ENCODE data around the gene LY6G6C.

Gene LY6G6C

DNA sequence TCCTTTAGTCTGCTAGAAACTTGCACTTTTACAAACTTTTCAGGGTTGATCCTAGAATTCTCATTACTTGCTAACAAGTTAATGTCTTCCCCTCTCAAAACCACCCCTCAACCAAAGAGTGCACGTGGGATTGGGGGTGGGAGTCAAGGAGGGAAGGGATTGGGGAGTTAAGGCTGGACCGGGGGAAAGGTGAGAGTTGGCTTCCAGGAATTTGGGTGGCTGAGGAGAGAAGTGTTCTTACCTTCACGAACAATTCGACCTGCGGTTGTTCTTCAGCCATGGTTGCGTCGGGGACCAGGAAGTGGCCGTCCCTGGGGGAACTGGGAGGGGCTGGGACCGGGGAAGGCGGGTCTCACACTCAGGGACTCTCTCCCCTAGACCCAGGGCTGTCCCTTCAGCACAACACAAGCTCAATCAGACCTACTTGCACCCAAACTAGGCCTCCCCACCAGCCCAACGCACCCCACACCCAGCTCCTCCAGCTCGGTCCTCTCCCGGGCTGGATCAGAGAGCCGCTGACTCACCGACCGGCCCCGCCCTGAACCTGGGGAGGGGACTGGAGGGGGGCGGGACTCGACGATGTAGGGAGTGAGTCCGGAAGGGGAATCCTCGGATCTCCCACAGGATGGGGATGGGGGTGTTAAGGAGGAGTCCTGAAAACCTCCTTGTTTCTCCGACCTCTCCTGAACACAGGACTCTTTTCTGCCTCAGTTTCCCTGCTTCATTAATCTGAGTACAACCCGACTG lies 14.6 kb upstream of the LY6G6C start, which contains the start of gene CLIC1:
CLIC1 (minus strand) TSS at position 510 of the 747 bp plus-strand sequence; CDS start at position 280, 230 bp downstream.
- Histone ChIP-seq H3K4me1 (ENCODE audit: insufficient read depth, insufficient read length) (peaks cover 2% of the 10 kb centered on the region), H3K9ac (ENCODE audit: insufficient read length, low read depth) (peak within 1 kb of the TSS; percentile 97), H3K4me3 (ENCODE audit: insufficient read length, low read depth) (peak within 1 kb of the TSS; percentile 94), H3K9me3 (ENCODE audit: insufficient read depth, low read length) (no peaks in the 10 kb centered on the region), H3K27me3 (ENCODE audit: insufficient read depth, insufficient read length) (no peaks in the 10 kb centered on the region), H3K36me3 (ENCODE audit: insufficient read depth, insufficient read length, low read length) (peaks cover 36% of the 10 kb centered on the region)
- TF ChIP-seq ZNF274 (IDR thresholded peaks at IDR 0.05; ENCODE audit: low read depth, low read length) = no peak
- DNase-seq (ENCODE audit: low read depth, low spot score) = peak; percentile 51

DNA sequence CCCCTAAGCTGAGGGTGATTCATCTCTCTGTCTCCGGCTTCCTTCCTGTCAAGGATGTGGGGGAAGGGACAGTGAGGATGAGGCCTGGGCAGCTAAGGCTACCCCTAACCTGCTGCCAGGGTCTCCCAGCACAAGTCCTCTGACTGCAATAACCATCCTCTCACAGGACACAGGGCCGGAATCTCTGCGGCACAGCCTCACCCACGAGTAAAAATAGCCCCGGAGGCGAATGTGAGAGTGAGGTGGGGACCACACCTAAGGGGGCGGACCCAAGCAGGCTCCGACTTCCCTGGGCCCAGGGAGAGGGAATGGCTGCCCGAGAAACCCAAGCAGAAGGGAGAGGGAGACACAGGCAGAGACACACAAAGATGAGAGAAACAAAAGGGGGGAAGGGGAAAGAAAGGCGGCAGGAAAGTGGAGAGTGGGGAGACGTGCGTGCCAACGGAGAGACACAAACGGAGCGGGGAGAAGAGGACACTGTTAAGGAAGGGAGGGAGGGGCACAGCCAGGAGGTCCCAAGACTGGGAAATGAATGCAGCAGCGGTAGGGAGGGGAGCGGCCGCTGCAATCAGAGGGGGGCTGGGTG lies 13.4 kb upstream of the LY6G6C start:
- peak overlapping the region; percentile 94 for H3K4me3 ChIP-seq (ENCODE audit: insufficient read length, low read depth)
- H3K4me1 ChIP-seq (ENCODE audit: insufficient read depth, insufficient read length) = peaks cover 4% of the 10 kb centered on the region
- H3K9me3 ChIP-seq (ENCODE audit: insufficient read depth, low read length) = no peaks in the 10 kb centered on the region
- TF ChIP-seq YY1 (IDR thresholded peaks at IDR 0.05; ENCODE audit: insufficient read depth, insufficient read length) (no peak), SUZ12 (IDR thresholded peaks at IDR 0.05; ENCODE audit: extremely low read depth, insufficient read depth, insufficient read length) (no peak), ZNF274 (IDR thresholded peaks at IDR 0.05; ENCODE audit: low read depth, low read length) (no peak)
- peak overlapping the region; percentile 97 for H3K9ac ChIP-seq (ENCODE audit: insufficient read length, low read depth)
- H3K27me3 ChIP-seq (ENCODE audit: insufficient read depth, insufficient read length) = no peaks in the 10 kb centered on the region
- peaks cover 36% of the 10 kb centered on the region for H3K36me3 ChIP-seq (ENCODE audit: insufficient read depth, insufficient read length, low read length)
- DNase-seq (ENCODE audit: low read depth, low spot score) = peak; percentile 74

DNA sequence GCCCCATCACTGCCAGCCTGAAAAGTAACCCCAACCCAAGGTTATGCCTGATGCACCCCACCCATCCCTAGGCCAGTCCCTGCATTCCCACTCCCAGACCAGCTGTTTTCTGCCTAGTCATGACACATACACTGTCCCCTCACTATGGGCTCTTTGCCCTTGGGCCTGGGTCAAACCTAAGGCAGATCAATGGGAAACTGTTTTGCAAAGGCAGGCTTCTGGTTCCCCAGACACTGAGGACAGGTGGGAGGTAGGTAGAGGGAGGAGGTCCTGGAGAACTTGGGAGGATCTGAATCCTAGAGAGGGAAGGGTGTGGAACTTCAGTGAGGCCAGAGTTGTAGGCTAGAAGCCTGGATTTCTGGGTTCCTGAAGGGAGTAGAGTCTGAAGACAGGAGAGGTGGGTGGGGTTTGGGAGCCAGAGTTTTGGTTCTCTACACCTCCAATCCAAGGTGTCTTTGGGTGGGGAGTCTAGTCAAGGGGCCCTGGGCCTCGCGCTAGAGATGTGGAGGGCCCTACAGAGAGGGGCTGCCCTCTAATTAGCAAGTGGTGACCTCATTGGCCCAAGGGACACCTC lies 12.8 kb upstream of the LY6G6C start:
- H3K9ac ChIP-seq (ENCODE audit: insufficient read length, low read depth) = peak overlapping the region; percentile 51
- peaks cover 36% of the 10 kb centered on the region for H3K36me3 ChIP-seq (ENCODE audit: insufficient read depth, insufficient read length, low read length)
- no peak for DNase-seq (ENCODE audit: low read depth, low spot score)
- TF ChIP-seq ZNF274 (IDR thresholded peaks at IDR 0.05; ENCODE audit: low read depth, low read length) (no peak), SUZ12 (IDR thresholded peaks at IDR 0.05; ENCODE audit: extremely low read depth, insufficient read depth, insufficient read length) (no peak), YY1 (IDR thresholded peaks at IDR 0.05; ENCODE audit: insufficient read depth, insufficient read length) (no peak)
- peak overlapping the region; percentile 94 for H3K4me3 ChIP-seq (ENCODE audit: insufficient read length, low read depth)
- H3K27me3 ChIP-seq (ENCODE audit: insufficient read depth, insufficient read length) = no peaks in the 10 kb centered on the region
- no peaks in the 10 kb centered on the region for H3K9me3 ChIP-seq (ENCODE audit: insufficient read depth, low read length)
- peaks cover 4% of the 10 kb centered on the region for H3K4me1 ChIP-seq (ENCODE audit: insufficient read depth, insufficient read length)

DNA sequence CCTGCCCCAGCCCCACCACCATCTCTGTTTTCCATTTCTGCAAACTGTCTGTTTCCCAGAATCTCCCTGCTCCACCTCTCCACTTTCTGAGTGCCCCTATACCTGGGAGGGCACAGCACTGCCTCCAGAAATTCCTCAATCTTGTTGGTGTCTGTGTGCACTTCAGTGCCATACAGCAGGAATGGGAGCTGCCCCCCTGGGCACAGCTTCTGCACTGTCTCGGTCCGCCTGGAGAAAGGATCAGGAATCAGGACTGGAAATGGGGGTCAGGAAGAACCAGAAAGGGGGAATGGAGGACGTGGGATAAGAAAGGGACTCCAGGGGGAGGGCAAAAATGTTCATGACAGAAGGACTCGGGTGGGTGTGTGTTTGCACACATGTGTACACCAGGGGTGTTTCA lies 12.2 kb upstream of the LY6G6C start:
- peak overlapping the region; percentile 51 for H3K9ac ChIP-seq (ENCODE audit: insufficient read length, low read depth)
- TF ChIP-seq SUZ12 (IDR thresholded peaks at IDR 0.05; ENCODE audit: extremely low read depth, insufficient read depth, insufficient read length) (no peak), ZNF274 (IDR thresholded peaks at IDR 0.05; ENCODE audit: low read depth, low read length) (no peak), YY1 (IDR thresholded peaks at IDR 0.05; ENCODE audit: insufficient read depth, insufficient read length) (no peak)

DNA sequence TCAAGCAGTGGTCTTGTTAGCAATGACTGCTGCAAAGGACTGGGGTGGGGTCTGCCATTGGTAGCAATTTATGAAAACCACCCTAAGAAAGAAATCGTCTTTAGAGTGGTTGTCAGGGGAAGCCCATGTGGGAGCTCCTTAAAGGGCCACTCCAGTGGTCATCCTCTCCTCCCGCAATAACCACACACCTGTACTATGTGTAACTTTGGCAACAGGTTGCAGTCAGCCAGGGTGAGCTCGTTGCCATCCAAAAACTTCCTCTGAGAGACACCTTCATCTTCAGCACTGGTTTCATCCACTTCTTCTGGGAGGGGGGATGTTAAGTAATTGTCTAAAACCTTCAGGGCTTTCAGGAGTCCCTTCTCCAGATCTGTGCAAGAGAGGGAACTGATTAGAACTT lies 10.5 kb upstream of the LY6G6C start:
- peaks cover 56% of the 10 kb centered on the region for H3K36me3 ChIP-seq (ENCODE audit: insufficient read depth, insufficient read length, low read length)
- TF ChIP-seq ZNF274 (IDR thresholded peaks at IDR 0.05; ENCODE audit: low read depth, low read length) = no peak
- H3K4me1 ChIP-seq (ENCODE audit: insufficient read depth, insufficient read length) = peaks cover 8% of the 10 kb centered on the region

More for the DNA sequence above, 12.2 kb upstream of the LY6G6C start:
- H3K9me3 ChIP-seq (ENCODE audit: insufficient read depth, low read length) = no peaks in the 10 kb centered on the region
- no peak for DNase-seq (ENCODE audit: low read depth, low spot score)
- peaks cover 39% of the 10 kb centered on the region for H3K36me3 ChIP-seq (ENCODE audit: insufficient read depth, insufficient read length, low read length)
- peak overlapping the region; percentile 94 for H3K4me3 ChIP-seq (ENCODE audit: insufficient read length, low read depth)
- H3K4me1 ChIP-seq (ENCODE audit: insufficient read depth, insufficient read length) = peaks cover 6% of the 10 kb centered on the region
- H3K27me3 ChIP-seq (ENCODE audit: insufficient read depth, insufficient read length) = no peaks in the 10 kb centered on the region

DNA sequence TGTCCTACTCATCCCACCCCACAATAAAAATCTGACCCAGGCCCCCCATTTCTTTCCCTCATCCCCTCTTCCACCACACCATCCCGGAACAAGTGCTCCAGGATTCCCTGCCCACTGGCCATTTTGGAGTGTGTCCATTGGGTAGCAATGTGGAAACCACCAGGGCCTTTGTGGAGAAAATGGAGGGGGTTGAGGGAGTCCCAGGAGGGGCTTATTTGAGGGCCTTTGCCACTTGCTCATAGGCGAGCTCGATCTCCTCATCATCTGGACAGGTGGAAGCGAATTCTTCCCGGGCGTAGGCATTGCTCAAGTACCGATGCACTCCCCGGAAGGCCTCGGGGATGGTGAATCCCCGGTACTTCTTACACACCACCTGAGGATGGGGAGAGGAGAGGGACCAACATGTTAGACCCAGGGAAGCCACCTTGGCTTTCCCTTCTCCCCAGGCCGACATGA lies 9.1 kb upstream of the LY6G6C start:
- DNase-seq (ENCODE audit: low read depth, low spot score) = no peak
- Histone ChIP-seq H3K4me3 (ENCODE audit: insufficient read length, low read depth) (no peak overlapping the region), H3K9me3 (ENCODE audit: insufficient read depth, low read length) (no peaks in the 10 kb centered on the region), H3K9ac (ENCODE audit: insufficient read length, low read depth) (no peak overlapping the region), H3K27me3 (ENCODE audit: insufficient read depth, insufficient read length) (no peaks in the 10 kb centered on the region), H3K36me3 (ENCODE audit: insufficient read depth, insufficient read length, low read length) (peaks cover 69% of the 10 kb centered on the region), H3K4me1 (ENCODE audit: insufficient read depth, insufficient read length) (peaks cover 5% of the 10 kb centered on the region)
- no peak for TF ChIP-seq SUZ12 (IDR thresholded peaks at IDR 0.05; ENCODE audit: extremely low read depth, insufficient read depth, insufficient read length)
- TF ChIP-seq ZNF274 (IDR thresholded peaks at IDR 0.05; ENCODE audit: low read depth, low read length) = no peak
- no peak for TF ChIP-seq YY1 (IDR thresholded peaks at IDR 0.05; ENCODE audit: insufficient read depth, insufficient read length)

More for the DNA sequence above, 10.5 kb upstream of the LY6G6C start:
- no peak for DNase-seq (ENCODE audit: low read depth, low spot score)
- H3K9me3 ChIP-seq (ENCODE audit: insufficient read depth, low read length) = no peaks in the 10 kb centered on the region
- no peak overlapping the region for H3K9ac ChIP-seq (ENCODE audit: insufficient read length, low read depth)
- H3K27me3 ChIP-seq (ENCODE audit: insufficient read depth, insufficient read length) = no peaks in the 10 kb centered on the region
- H3K4me3 ChIP-seq (ENCODE audit: insufficient read length, low read depth) = no peak overlapping the region

DNA sequence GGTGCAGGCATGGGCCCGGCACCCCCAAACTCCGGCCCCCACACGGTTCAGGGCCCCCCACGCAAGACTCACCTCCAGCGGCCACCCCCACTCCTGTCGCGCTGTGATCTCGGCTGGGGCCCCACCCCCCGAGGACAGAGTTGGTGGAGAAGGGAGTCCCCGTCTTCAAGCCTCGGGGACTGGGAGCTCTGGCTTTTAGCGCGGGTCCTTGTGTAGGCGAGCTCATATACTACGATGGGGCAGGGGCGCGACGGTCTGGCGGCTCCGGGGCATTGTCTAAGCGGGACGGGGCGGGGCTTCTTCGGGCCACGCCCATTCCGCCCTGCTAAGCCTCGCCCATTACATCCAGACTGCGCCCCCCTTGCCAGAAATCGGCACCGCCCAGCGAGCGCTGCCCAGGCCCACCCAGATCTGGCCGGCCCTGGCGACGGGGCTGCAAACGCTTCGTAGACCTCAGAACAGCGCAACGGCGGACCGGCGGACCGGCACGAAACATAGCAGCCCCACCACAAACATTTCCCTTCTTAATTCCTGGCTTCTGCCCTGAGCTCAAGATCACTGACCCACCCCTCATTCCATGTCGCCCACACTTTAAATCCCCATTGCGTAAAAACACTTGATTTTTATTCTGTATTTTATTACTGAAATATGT lies 8.6 kb upstream of the LY6G6C start:
- Histone ChIP-seq H3K27me3 (ENCODE audit: insufficient read depth, insufficient read length) (no peaks in the 10 kb centered on the region), H3K9ac (ENCODE audit: insufficient read length, low read depth) (peak overlapping the region; percentile 83), H3K4me3 (ENCODE audit: insufficient read length, low read depth) (peak overlapping the region; percentile 66), H3K36me3 (ENCODE audit: insufficient read depth, insufficient read length, low read length) (peaks cover 71% of the 10 kb centered on the region), H3K9me3 (ENCODE audit: insufficient read depth, low read length) (no peaks in the 10 kb centered on the region), H3K4me1 (ENCODE audit: insufficient read depth, insufficient read length) (peaks cover 5% of the 10 kb centered on the region)
- DNase-seq (ENCODE audit: low read depth, low spot score) = peak; percentile 80
- TF ChIP-seq ZNF274 (IDR thresholded peaks at IDR 0.05; ENCODE audit: low read depth, low read length) (no peak), YY1 (IDR thresholded peaks at IDR 0.05; ENCODE audit: insufficient read depth, insufficient read length) (no peak), SUZ12 (IDR thresholded peaks at IDR 0.05; ENCODE audit: extremely low read depth, insufficient read depth, insufficient read length) (no peak)
